HuH-7 (cell line): ENCODE data around the gene GGTLC2.
"Not testable (repeated sequence)": the region's sequence is repeated elsewhere in the genome, so short reads cannot be mapped to it uniquely, and the experiment has no call there.

Source experiments
- DNase-seq: peaks from one replicate; pipeline ENCODE4 v3.0.0; 2011; ENCODE audit warnings: low spot score

Gene GGTLC2

GRCh38 chr22:22669093-22669492, 24.7 kb downstream of the GGTLC2 start:
- no peak for DNase-seq

GRCh38 chr22:22670076-22670795, 25.8 kb downstream of the GGTLC2 start:
- DNase-seq = no peak

- no peak for DNase-seq
These were observed 27.1 kb downstream of the GGTLC2 start for GRCh38 chr22:22671506-22671905.

GRCh38 chr22:22673099-22673498, 28.7 kb downstream of the GGTLC2 start:
- DNase-seq = no peak

GRCh38 chr22:22673628-22674027, 29.2 kb downstream of the GGTLC2 start:
- no peak for DNase-seq

- no peak for DNase-seq
These were observed 30.1 kb downstream of the GGTLC2 start for GRCh38 chr22:22674467-22674866.

- no peak for DNase-seq
These were observed 34.6 kb downstream of the GGTLC2 start for GRCh38 chr22:22678970-22679369.

GRCh38 chr22:22680396-22680795, 36.0 kb downstream of the GGTLC2 start:
- no peak for DNase-seq

GRCh38 chr22:22681221-22681739, 36.9 kb downstream of the GGTLC2 start:
- DNase-seq = no peak

GRCh38 chr22:22682196-22682595, 37.8 kb downstream of the GGTLC2 start:
- no peak for DNase-seq

GRCh38 chr22:22682807-22683667, 38.6 kb downstream of the GGTLC2 start:
- no peak for DNase-seq

- DNase-seq = no peak
These were observed 39.4 kb downstream of the GGTLC2 start for GRCh38 chr22:22683668-22684361.

- DNase-seq = peak; percentile 32
These were observed 40.5 kb downstream of the GGTLC2 start for GRCh38 chr22:22684580-22685561.

- DNase-seq = no peak
These were observed 41.2 kb downstream of the GGTLC2 start for GRCh38 chr22:22685586-22685985.

GRCh38 chr22:22686202-22687115, 42.0 kb downstream of the GGTLC2 start:
- not testable (repeated sequence) for DNase-seq

- DNase-seq = peak; percentile 45
These were observed 43.5 kb downstream of the GGTLC2 start for GRCh38 chr22:22687638-22688500.

- no peak for DNase-seq
These were observed 45.4 kb downstream of the GGTLC2 start for GRCh38 chr22:22689621-22690345.

GRCh38 chr22:22691055-22691454, 46.6 kb downstream of the GGTLC2 start:
- DNase-seq = no peak
